Upper lobe of left lung (tissue), 6 donors: ENCODE data around the gene TMEM182. TPM values are rescaled to one million over a fixed set of nuclear protein-coding genes. Genes with fewer than 3 reads are reported as not detected.

ENCODE experiments used
- ATAC-seq, 2 donors: fragments of 200-7000 bp; cut with Tn5 transposase; one replicate each; pipeline ENCODE4 v1.9.1; 2022; ENCODE audit warnings: mild to moderate bottlenecking in 2 of 2, moderate library complexity in 2 of 2; ENCODE audit not compliant: low FRiP score in 2 of 2
- DNase-seq, 2 donors: peaks; one replicate each; pipeline ENCODE4 v3.0.0-alpha.2; 2019 to 2020
- H3K27ac ChIP-seq, 4 donors: fragments of 200-600 bp; sonication (generic); one replicate each; pipeline ENCODE4 v1.5.1; 2016 to 2019
- H3K27me3 ChIP-seq, 4 donors: fragments of 200-600 bp; sonication (generic); one replicate each; pipeline ENCODE4 v1.5.1; 2017 to 2019
- H3K36me3 ChIP-seq, 4 donors: fragments of 200-600 bp; sonication (generic); one replicate each; pipeline ENCODE4 v1.5.1; 2016 to 2019
- H3K4me1 ChIP-seq, 4 donors: fragments of 200-600 bp; sonication (generic); one replicate each; pipeline ENCODE4 v1.5.1; 2018 to 2019
- H3K4me3 ChIP-seq, 4 donors: fragments of 200-600 bp; sonication (generic); one replicate each; pipeline ENCODE4 v1.5.1; 2017 to 2019; ENCODE audit warnings: mild to moderate bottlenecking in 2 of 4, moderate library complexity in 1 of 4
- H3K9me3 ChIP-seq, 4 donors: fragments of 200-600 bp; sonication (generic); one replicate each; pipeline ENCODE4 v1.5.1; 2018 to 2019
- CTCF ChIP-seq, 6 experiments: fragments of 450-650 bp in 4 of 6; fragments of 200-600 bp in 2 of 6; sonication (generic) in 2 of 6; IDR thresholded peaks; one replicate each; pipeline ENCODE4 v1.5.1; 2016 to 2019; ENCODE audit warnings: antibody characterized with exemption in 6 of 6
- EP300 ChIP-seq, 4 donors: sonication (generic); formaldehyde crosslinking; IDR thresholded peaks; one replicate each; pipeline ENCODE4 v1.5.1; 2017; ENCODE audit warnings: antibody characterized with exemption in 4 of 4, control low read depth in 2 of 4
- POLR2A ChIP-seq, 4 donors: fragments of 450-650 bp; IDR thresholded peaks; one replicate each; pipeline ENCODE4 v1.5.1; 2016 to 2017; ENCODE audit warnings: antibody characterized with exemption in 4 of 4, mild to moderate bottlenecking in 2 of 4
- POLR2AphosphoS5 ChIP-seq, 2 donors: sonication (generic); formaldehyde crosslinking; IDR thresholded peaks; one replicate each; pipeline ENCODE4 v1.5.1; 2017; ENCODE audit warnings: antibody characterized with exemption in 2 of 2
- WGBS, 2 donors: methylation state at CpG; one replicate each; pipeline ENCODE4 v1.1.5; 2017 to 2018; 5-methylcytosine and 5-hydroxymethylcytosine counted together
- total RNA-seq, 6 donors: library from RNA; depleted of rRNA in 4 of 6; stranded (reverse); fragments of >200 nt in 4 of 6; gene quantifications; one replicate each; pipeline versions ENCODE4 v1.1.0 to v1.2.1, GENCODE V29; 2016 to 2021
- donor health status: DM: no; HTN: no; CAD: no; lungs with moderate emphysema.
- donor health status: DM: no; HTN: yes; CAD: no; lungs with severe emphysema.

The TMEM182 gene
- total RNA-seq, 6 donors from 2014 or later = 1.7 to 5.6 (median 2.7) TPM; not detected in 2

GRCh38 chr2:102788885-102789260, 27.0 kb downstream of the TMEM182 start:
- Histone ChIP-seq H3K4me3 (no peak overlapping the region), H3K36me3 (no peaks in the 10 kb centered on the region), H3K9me3 (no peaks in the 10 kb centered on the region), H3K27ac (no peak overlapping the region), H3K27me3 (no peaks in the 10 kb centered on the region), H3K4me1 (peaks cover 0 to 13% (median 2%) of the 10 kb centered on the region in 4 donors)
- ATAC-seq = peak; percentile 24 to 49
- TF ChIP-seq CTCF (IDR thresholded peaks at IDR 0.05) (no peak), POLR2A (IDR thresholded peaks at IDR 0.05) (no peak), POLR2AphosphoS5 (IDR thresholded peaks at IDR 0.05) (no peak), EP300 (IDR thresholded peaks at IDR 0.05) (no peak)
- WGBS, 2 donors = 41 to 60% methylated on average over 8 of the region's 8 CpGs
- DNase-seq = no peak

GRCh38 chr2:102789349-102790090, 27.7 kb downstream of the TMEM182 start:
- ATAC-seq = no peak
- 73 to 75% methylated on average over 7 of the region's 7 CpGs for WGBS, 2 donors
- Histone ChIP-seq H3K27ac (no peak overlapping the region), H3K4me3 (no peak overlapping the region), H3K27me3 (no peaks in the 10 kb centered on the region), H3K36me3 (no peaks in the 10 kb centered on the region), H3K9me3 (no peaks in the 10 kb centered on the region), H3K4me1 (peaks cover 0 to 13% (median 2%) of the 10 kb centered on the region in 4 donors)
- no peak for TF ChIP-seq EP300 (IDR thresholded peaks at IDR 0.05)
- TF ChIP-seq CTCF (IDR thresholded peaks at IDR 0.05) = no peak
- TF ChIP-seq POLR2A (IDR thresholded peaks at IDR 0.05) = no peak
- no peak for TF ChIP-seq POLR2AphosphoS5 (IDR thresholded peaks at IDR 0.05)
- DNase-seq = no peak

GRCh38 chr2:102790091-102790455, 28.2 kb downstream of the TMEM182 start:
- ATAC-seq (no peak), DNase-seq (no peak)
- Histone ChIP-seq H3K4me3 (no peak overlapping the region), H3K27ac (no peak overlapping the region), H3K27me3 (no peaks in the 10 kb centered on the region), H3K36me3 (no peaks in the 10 kb centered on the region), H3K4me1 (peaks cover 0 to 13% (median 2%) of the 10 kb centered on the region in 4 donors), H3K9me3 (no peaks in the 10 kb centered on the region)
- WGBS, 2 donors = 86 to 89% methylated on average over 3 of the region's 3 CpGs
- TF ChIP-seq EP300 (IDR thresholded peaks at IDR 0.05) (no peak), POLR2AphosphoS5 (IDR thresholded peaks at IDR 0.05) (no peak), CTCF (IDR thresholded peaks at IDR 0.05) (no peak), POLR2A (IDR thresholded peaks at IDR 0.05) (no peak)

GRCh38 chr2:102792568-102793208, 30.9 kb downstream of the TMEM182 start:
- ATAC-seq (no peak), DNase-seq (no peak)
- no peaks in the 10 kb centered on the region for H3K36me3 ChIP-seq
- no peaks in the 10 kb centered on the region for H3K9me3 ChIP-seq
- H3K27me3 ChIP-seq = no peaks in the 10 kb centered on the region
- no peak overlapping the region for H3K27ac ChIP-seq
- no peak overlapping the region for H3K4me3 ChIP-seq
- TF ChIP-seq POLR2AphosphoS5 (IDR thresholded peaks at IDR 0.05) (no peak), POLR2A (IDR thresholded peaks at IDR 0.05) (no peak), EP300 (IDR thresholded peaks at IDR 0.05) (no peak), CTCF (IDR thresholded peaks at IDR 0.05) (no peak)
- WGBS, 2 donors = 66 to 73% methylated on average over 8 of the region's 8 CpGs
- H3K4me1 ChIP-seq = peaks cover 0 to 13% (median 2%) of the 10 kb centered on the region in 4 donors
